ENCODE data around the gene MYL10.
"Not testable (repeated sequence)": the region's sequence is repeated elsewhere in the genome, so short reads cannot be mapped to it uniquely, and the experiment has no call there.

MYL10 gene

DNA sequence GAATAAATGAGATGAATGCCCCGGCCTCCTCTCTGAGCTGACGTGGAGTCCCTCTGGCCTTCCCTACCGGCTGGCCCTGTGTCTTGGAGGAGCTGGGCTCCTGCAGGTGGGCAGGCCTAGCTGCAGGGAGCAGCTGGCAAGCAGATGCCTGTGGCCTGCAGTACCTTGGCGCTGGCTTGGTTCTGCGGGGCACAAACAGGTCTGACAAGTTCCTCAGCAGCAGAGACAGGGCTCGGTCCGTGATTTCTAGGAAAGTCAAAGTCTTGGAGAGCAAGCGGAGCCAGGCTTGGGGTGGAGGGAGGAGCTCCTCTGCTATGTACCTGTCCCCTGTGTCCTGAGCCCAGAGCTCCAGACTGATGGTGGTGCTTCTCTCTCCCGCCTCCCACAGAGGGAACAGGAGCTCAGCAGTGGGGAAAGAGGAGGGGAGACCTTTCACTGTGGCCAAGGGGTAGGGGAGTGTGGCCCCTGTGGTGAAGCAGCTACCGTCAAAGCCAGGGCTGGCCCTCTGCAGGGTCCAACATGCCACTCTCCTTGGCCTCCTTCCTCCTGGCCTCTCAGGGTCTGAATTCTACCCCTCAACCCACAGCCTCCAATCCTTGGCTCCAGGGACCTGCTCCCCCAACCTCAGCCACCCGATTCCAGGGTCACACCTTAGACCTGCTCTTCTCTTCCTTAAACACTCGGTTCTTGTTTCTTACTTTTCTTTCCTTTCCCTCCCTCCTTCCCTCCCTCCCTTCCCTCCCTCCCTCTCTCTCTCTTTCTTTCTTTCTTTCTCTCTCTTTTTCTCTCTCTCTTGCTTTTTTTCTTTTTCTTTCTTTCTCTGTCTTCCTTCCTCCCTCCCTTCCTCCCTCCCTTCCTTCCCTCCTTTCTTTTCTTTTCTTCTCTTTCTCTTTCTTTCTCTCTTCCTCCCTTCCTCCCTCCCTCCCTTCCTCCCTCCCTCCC is 20.1 kb downstream of the MYL10 start:
- no peak for DNase-seq (ENCODE audit: low spot score)
- TF ChIP-seq, protein P1, sequence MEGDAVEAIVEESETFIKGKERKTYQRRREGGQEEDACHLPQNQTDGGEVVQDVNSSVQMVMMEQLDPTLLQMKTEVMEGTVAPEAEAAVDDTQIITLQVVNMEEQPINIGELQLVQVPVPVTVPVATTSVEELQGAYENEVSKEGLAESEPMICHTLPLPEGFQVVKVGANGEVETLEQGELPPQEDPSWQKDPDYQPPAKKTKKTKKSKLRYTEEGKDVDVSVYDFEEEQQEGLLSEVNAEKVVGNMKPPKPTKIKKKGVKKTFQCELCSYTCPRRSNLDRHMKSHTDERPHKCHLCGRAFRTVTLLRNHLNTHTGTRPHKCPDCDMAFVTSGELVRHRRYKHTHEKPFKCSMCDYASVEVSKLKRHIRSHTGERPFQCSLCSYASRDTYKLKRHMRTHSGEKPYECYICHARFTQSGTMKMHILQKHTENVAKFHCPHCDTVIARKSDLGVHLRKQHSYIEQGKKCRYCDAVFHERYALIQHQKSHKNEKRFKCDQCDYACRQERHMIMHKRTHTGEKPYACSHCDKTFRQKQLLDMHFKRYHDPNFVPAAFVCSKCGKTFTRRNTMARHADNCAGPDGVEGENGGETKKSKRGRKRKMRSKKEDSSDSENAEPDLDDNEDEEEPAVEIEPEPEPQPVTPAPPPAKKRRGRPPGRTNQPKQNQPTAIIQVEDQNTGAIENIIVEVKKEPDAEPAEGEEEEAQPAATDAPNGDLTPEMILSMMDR (IDR thresholded peaks at IDR 0.05; ENCODE audit: extremely low read depth, insufficient read depth, missing control alignments) = no peak
- in situ Hi-C loops (cut with MboI; ENCODE audit: low pct_unique_long_range_greater_than_20kb, low sequenced_read_pairs, unreplicated experiment) = no loop called here

DNA sequence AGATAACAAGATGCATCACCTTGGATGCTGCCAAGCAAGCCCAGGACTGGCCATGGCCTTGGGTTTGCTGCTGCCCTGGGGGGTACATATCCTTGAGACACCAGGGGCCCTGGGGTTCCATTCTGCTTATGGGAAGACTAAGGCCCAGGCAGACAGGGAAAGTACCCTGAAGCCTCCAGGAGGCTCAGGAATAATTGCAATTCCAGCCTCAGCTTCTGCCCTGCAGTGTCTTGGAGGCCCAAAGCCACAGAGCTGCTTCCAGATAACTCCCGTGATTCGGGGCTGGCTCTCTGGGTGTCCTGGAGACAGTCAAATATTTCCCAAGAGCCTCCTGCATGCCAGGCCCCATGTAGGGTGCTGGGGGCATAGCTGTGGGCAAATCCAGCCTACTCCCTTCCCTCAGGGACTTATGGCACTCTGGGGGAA is 22.6 kb downstream of the MYL10 start:
- TF ChIP-seq, protein P1 (IDR thresholded peaks at IDR 0.05; ENCODE audit: extremely low read depth, insufficient read depth, missing control alignments) = no peak
- in situ Hi-C loops (cut with MboI; ENCODE audit: low pct_unique_long_range_greater_than_20kb, low sequenced_read_pairs, unreplicated experiment) = no loop called here
- DNase-seq (ENCODE audit: low spot score) = no peak

DNA sequence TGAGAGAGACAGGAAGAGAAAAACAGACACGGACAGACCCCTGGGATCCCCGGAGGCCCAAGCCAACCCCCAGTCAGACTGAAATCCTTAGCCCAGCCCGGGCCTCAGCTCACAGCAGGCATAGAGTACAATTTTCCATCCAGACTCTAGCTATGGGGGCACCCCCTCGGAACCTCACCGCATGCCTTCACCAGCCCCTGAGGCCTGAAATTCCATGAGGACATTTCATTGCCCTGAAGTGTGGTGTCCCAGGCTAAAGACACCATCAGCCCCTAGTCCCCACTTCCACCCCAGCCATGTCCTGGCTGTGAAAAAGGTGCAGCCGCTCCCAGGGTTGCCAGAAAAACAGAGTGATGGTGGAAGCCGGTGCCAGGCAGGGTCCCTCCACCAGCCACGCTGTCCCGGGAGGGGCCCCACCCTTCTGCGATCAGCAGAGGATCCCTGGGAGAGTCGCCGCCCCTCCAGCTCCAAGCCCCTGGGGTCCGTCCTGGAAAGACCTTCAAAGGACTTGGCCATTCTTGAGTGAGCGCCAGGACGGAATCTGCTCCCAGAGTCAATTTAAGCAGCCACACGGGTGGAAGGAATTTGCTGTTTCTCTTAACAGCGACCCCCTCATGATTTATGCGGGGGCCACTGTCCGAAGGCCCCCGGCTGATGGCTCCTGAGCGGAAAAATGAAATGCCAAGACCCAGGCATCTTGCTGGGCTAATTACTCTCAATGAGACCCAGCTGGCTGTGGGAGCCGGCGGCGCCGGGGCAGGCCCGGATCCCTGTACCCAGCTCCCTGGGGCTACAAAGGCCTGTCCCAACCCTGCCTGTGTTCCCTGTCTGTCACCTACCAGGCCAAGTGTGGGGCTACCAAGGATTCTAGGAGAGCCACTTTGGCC is 23.2 kb downstream of the MYL10 start:
- DNase-seq (ENCODE audit: low spot score) = no peak
- in situ Hi-C loops (cut with MboI; ENCODE audit: low pct_unique_long_range_greater_than_20kb, low sequenced_read_pairs, unreplicated experiment) = no loop called here
- TF ChIP-seq, protein P1 (IDR thresholded peaks at IDR 0.05; ENCODE audit: extremely low read depth, insufficient read depth, missing control alignments) = no peak

DNA sequence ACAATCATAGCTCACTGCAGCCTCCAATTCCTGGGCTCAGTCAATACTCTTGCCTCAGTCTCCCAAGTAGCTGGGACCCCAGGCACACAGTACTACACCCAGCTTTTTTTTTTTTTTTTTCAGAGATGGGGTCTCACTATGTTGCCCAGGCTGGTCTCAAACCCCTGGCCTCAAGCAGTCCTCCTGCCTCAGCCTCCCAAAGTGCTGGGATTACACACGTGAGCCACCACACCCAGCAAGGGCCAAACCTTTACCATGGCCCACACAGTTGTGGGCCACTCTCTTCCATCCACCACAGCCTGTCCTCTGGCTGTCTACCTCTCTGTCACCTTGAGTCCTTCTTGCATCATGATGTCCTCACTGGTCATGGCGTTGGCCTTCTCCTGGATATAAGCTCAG is 24.2 kb downstream of the MYL10 start:
- in situ Hi-C loops (cut with MboI; ENCODE audit: low pct_unique_long_range_greater_than_20kb, low sequenced_read_pairs, unreplicated experiment); DNase-seq (ENCODE audit: low spot score): not testable (repeated sequence)

DNA sequence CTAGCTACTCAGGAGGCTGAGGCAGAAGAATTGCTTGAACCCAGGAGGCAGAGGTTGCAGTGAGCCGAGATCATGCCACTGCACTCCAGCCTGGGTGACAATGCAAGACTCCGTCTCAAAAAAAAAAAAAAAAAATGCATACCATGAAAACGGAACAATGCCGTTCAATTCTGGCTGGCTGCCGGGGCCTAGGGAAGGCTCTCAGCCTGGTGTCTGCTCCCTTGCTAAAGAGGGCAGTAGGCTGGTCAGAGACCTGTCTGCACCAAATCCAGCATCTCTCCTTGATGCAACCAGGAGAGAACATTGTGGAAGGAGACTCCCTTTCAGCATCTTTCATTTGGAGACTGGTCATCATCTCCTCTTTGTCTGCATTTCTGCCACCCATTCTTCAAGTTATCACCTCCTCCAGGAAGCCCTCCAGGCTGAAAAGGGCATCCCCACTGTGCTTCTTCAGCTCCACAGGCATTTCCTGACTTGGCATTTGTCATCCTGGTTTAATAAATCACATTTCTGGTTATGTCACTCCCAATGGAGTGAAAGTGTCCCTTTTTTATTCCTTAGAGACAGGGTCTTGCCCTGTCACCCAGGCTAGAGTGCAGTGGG is 24.7 kb downstream of the MYL10 start:
- in situ Hi-C loops (cut with MboI; ENCODE audit: low pct_unique_long_range_greater_than_20kb, low sequenced_read_pairs, unreplicated experiment) = no loop called here
- TF ChIP-seq, protein P1 (IDR thresholded peaks at IDR 0.05; ENCODE audit: extremely low read depth, insufficient read depth, missing control alignments) = no peak
- DNase-seq (ENCODE audit: low spot score) = no peak

DNA sequence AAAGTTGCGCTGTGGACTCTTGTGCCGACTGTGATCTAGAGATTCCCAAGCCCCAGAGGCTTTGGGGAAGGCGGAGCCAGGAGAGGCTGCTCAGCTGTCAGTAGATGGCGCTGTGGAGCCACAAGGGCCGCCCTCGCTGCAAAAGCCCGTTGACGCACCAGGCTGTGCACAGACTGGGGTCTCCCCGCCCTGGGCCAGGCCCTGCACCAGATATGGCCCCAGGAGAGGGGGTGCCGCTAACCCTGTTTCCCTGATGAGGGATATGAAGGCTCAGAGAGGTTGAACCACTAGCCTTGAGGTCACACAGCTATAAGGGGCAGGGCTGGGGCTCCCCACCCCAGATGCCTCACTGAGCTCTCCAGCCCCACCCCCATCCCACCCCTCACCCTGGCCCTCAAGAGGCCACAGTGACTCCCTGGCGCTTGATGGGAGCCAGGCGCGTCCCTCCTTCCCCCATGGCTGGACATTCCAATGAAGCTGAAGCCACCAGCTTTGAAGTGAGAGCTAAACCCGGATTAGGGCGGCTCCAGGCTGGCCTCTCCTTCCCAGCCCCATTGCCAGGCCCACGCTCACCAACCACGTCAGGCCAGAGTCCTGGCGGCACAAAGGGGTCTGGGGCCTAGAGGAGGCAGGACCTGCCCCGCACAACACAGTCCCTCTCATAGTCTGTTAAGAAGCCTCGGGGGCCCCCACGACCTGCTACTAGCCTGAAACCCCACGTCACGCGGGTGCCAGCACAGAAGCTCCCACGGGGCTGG is 26.4 kb downstream of the MYL10 start:
- TF ChIP-seq, protein P1 (IDR thresholded peaks at IDR 0.05; ENCODE audit: extremely low read depth, insufficient read depth, missing control alignments) = peak; percentile 98
- DNase-seq (ENCODE audit: low spot score) = peak; percentile 83
- in situ Hi-C loops (cut with MboI; ENCODE audit: low pct_unique_long_range_greater_than_20kb, low sequenced_read_pairs, unreplicated experiment) = no loop called here

All from GM13977 (cell line).